ENCODE measurements around the gene SLC16A14.

DNA sequence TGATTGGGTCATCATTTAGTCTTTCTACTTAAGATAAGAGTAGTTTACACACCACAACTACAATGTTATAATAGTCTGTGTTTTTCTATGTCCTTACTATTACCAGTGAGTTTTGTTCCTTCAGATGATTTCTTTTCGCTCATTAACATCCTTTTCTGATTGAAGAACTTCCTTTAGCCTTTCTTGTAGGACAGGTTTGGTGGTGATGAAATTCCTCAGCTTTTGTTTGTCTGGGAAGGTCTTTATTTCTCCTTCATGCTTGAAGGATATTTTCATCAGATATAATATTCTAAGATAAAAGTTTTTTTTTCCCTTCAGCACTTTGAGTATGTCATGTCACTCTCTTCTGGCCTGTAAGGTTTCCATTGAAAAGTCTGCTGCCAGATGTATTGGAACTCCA, 38.0 kb upstream of the SLC16A14 start:
- TF ChIP-seq CTCF (IDR thresholded peaks at IDR 0.05; ENCODE audit: extremely low read depth in 1 of 2, insufficient read depth in 1 of 2, low read depth in 1 of 2, low read length in 2 of 2) (no peak), MYC (IDR thresholded peaks at IDR 0.05; ENCODE audit: low read depth, low read length) (no peak), EZH2 (IDR thresholded peaks at IDR 0.05; ENCODE audit: borderline replicate concordance, low read depth, low read length, severe bottlenecking) (no peak), POLR2AphosphoS5 (IDR thresholded peaks at IDR 0.05; ENCODE audit: insufficient read depth, low read depth, low read length) (no peak), JUN (IDR thresholded peaks at IDR 0.05; ENCODE audit: borderline replicate concordance, insufficient read depth, insufficient read length, low read depth) (no peak), POLR2A (IDR thresholded peaks at IDR 0.05; ENCODE audit: low read depth, low read length) (no peak)
- TF ChIP-seq, protein P1, sequence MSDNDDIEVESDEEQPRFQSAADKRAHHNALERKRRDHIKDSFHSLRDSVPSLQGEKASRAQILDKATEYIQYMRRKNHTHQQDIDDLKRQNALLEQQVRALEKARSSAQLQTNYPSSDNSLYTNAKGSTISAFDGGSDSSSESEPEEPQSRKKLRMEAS (IDR thresholded peaks at IDR 0.05; ENCODE audit: insufficient read depth, insufficient read length), result no peak
